Right lobe of liver (tissue), 6 donors: ENCODE data around the gene CASZ1. TPM values are rescaled to one million over a fixed set of nuclear protein-coding genes. Genes with fewer than 3 reads are reported as not detected.

Source experiments
- ATAC-seq, 4 donors: fragments of 200-7000 bp; cut with Tn5 transposase; one replicate each; pipeline ENCODE4 v1.9.1; 2020; ENCODE audit warnings: mild to moderate bottlenecking in 4 of 4, moderate library complexity in 4 of 4
- DNase-seq, 3 donors: peaks; one replicate each; pipeline ENCODE4 v3.0.0-alpha.2; 2020
- H3K27ac ChIP-seq, 3 donors: fragments of 200-600 bp; one replicate each; pipeline ENCODE4 v1.8.0; 2022
- H3K27me3 ChIP-seq, 2 donors: fragments of 200-600 bp; one replicate each; pipeline ENCODE4 v1.8.0; 2022
- H3K36me3 ChIP-seq, 4 donors: fragments of 200-600 bp; sonication (generic) in 1 of 4; one replicate each; pipeline versions ENCODE4 v1.5.1 to v1.8.0; 2017 to 2022; ENCODE audit warnings: control low read depth in 1 of 4
- H3K4me1 ChIP-seq, 4 donors: fragments of 200-600 bp; sonication (generic) in 1 of 4; one replicate each; pipeline versions ENCODE4 v1.5.1 to v1.8.0; 2017 to 2022; ENCODE audit warnings: control low read depth in 1 of 4
- H3K4me3 ChIP-seq, 3 donors: fragments of 200-600 bp; one replicate each; pipeline ENCODE4 v1.8.0; 2022
- H3K9me3 ChIP-seq, 4 donors: fragments of 200-600 bp; sonication (generic) in 1 of 4; one replicate each; pipeline versions ENCODE4 v1.5.1 to v1.8.0; 2017 to 2022; ENCODE audit warnings: control low read depth in 1 of 4
- POLR2A ChIP-seq: fragments of 450-650 bp; IDR thresholded peaks from one replicate; pipeline ENCODE4 v1.6.1; 2017; ENCODE audit warnings: antibody characterized with exemption, mild to moderate bottlenecking
- WGBS: methylation state at CpG from one replicate; pipeline ENCODE4 v1.1.6; 2018; ENCODE audit warnings: low coverage, low lambda C conversion rate; ENCODE audit not compliant: insufficient coverage; ENCODE audit errors: missing lambda C conversion rate; 5-methylcytosine and 5-hydroxymethylcytosine counted together
- intact Hi-C, 2 donors: fragments of 100-400 bp; cut with DNase I; formaldehyde crosslinking; loops; one replicate each; pipeline versions ENCODE4 v1.11.2 to v1.14.1; 2022
- total RNA-seq, 6 experiments: library from RNA; depleted of rRNA in 2 of 6; stranded (reverse); fragments of >200 nt in 2 of 6; fragmentation: NEBNext Ultra II Directional in 3 of 6; extraction: Animal tissue kit (Norgen Biotek cat#: 25700) in 3 of 6; gene quantifications; one replicate each; pipeline versions ENCODE4 v1.1.0 to v1.2.4, GENCODE V29; 2016 to 2023
- TF ChIP-seq, protein P1 (sequence below), 4 donors: fragments of 200-600 bp in 3 of 4; fragments of 450-650 bp in 1 of 4; IDR thresholded peaks; one replicate each; pipeline versions ENCODE4 v1.5.1 to v1.8.0; 2016 to 2022; ENCODE audit warnings: antibody characterized with exemption in 4 of 4, mild to moderate bottlenecking in 2 of 4
- donor health status: DM: no; HTN: yes; CAD: no.
- donor health status: DM: no; HTN: no; CAD: no.
- donor health status: DM: no; HTN: no; CAD: no.
- donor health status: DM: no; HTN: yes; CAD: no.
- donor health status: DM: no; HTN: yes; CAD: no.

Gene CASZ1
- total RNA-seq, 6 experiments from 2014 or later: 3.1 to 10.1 (median 5.3) TPM

GRCh38 chr1:10646347-10646861, 150.0 kb downstream of the CASZ1 start:
- intact Hi-C loops: no loop called here
- TF ChIP-seq, protein P1, sequence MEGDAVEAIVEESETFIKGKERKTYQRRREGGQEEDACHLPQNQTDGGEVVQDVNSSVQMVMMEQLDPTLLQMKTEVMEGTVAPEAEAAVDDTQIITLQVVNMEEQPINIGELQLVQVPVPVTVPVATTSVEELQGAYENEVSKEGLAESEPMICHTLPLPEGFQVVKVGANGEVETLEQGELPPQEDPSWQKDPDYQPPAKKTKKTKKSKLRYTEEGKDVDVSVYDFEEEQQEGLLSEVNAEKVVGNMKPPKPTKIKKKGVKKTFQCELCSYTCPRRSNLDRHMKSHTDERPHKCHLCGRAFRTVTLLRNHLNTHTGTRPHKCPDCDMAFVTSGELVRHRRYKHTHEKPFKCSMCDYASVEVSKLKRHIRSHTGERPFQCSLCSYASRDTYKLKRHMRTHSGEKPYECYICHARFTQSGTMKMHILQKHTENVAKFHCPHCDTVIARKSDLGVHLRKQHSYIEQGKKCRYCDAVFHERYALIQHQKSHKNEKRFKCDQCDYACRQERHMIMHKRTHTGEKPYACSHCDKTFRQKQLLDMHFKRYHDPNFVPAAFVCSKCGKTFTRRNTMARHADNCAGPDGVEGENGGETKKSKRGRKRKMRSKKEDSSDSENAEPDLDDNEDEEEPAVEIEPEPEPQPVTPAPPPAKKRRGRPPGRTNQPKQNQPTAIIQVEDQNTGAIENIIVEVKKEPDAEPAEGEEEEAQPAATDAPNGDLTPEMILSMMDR (IDR thresholded peaks at IDR 0.05): no peak
- TF ChIP-seq POLR2A: no peak
- Histone ChIP-seq H3K4me3 (no peak overlapping the region), H3K27ac (no peak overlapping the region), H3K27me3 (no peaks in the 10 kb centered on the region), H3K36me3 (no peaks in the 10 kb centered on the region), H3K4me1 (no peaks in the 10 kb centered on the region), H3K9me3 (no peaks in the 10 kb centered on the region)
- WGBS: 83% methylated on average over 4 of the region's 12 CpGs
- ATAC-seq: peak; percentile 33 to 51 (median 46)
- no peak for DNase-seq

DNA sequence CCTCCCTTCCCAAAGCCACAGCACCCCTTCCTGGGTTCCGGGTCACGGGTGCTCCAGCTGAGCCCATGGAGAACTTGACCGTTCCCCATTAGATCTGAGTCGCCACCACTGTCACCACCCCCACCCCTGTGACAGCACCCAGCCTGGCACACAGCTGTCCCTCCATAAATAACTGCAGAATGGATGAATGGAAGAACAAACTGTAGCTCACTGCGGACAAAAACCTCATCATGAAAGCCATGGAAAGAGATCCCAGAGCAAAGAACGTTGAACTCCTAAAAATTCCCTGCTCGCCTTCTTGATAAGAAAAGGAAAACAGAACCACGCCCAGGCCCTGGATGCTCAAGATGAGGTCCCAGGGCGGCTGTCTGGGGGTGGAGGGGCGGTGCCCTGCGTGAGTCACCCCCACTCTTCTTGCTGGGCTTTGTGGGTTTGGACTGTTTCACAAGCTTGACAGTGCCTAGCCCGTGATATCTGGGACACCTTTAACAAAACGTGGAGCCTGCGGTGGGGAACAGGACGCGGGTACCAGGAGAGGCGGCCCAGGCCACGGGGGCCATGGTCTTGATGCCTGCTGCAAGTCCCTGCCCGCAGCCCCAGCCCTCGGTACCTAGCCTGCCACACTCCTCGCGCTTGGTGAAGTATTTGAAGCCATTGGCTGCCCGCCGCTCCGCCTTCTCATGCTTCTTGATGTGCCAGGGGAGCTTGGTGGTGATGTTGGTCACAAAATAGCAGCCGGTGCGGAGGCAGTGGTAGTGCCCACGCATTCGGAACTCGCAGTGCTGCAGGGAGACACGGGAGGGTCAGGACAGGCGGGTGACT, 151.9 kb downstream of the CASZ1 start:
- intact Hi-C loops: no loop called here
- no peak for TF ChIP-seq POLR2A
- TF ChIP-seq, protein P1 (IDR thresholded peaks at IDR 0.05): no peak
- H3K27me3 ChIP-seq: no peaks in the 10 kb centered on the region

GRCh38 chr1:10643607-10644306, 152.7 kb downstream of the CASZ1 start:
- TF ChIP-seq, protein P1 (IDR thresholded peaks at IDR 0.05): no peak
- no peak for TF ChIP-seq POLR2A
- Histone ChIP-seq H3K4me3 (no peak overlapping the region), H3K4me1 (no peaks in the 10 kb centered on the region), H3K27me3 (no peaks in the 10 kb centered on the region), H3K36me3 (no peaks in the 10 kb centered on the region), H3K9me3 (no peaks in the 10 kb centered on the region), H3K27ac (no peak overlapping the region)
- intact Hi-C loops: no loop called here
- DNase-seq: no peak
- no peak for ATAC-seq
- 80% methylated on average over 1 of the region's 17 CpGs for WGBS

More for the DNA sequence above, 151.9 kb downstream of the CASZ1 start:
- 93% methylated on average over 10 of the region's 32 CpGs for WGBS
- Histone ChIP-seq H3K27ac (no peak overlapping the region), H3K4me3 (no peak overlapping the region), H3K36me3 (no peaks in the 10 kb centered on the region), H3K4me1 (no peaks in the 10 kb centered on the region), H3K9me3 (no peaks in the 10 kb centered on the region)
- DNase-seq (no peak), ATAC-seq (no peak)

DNA sequence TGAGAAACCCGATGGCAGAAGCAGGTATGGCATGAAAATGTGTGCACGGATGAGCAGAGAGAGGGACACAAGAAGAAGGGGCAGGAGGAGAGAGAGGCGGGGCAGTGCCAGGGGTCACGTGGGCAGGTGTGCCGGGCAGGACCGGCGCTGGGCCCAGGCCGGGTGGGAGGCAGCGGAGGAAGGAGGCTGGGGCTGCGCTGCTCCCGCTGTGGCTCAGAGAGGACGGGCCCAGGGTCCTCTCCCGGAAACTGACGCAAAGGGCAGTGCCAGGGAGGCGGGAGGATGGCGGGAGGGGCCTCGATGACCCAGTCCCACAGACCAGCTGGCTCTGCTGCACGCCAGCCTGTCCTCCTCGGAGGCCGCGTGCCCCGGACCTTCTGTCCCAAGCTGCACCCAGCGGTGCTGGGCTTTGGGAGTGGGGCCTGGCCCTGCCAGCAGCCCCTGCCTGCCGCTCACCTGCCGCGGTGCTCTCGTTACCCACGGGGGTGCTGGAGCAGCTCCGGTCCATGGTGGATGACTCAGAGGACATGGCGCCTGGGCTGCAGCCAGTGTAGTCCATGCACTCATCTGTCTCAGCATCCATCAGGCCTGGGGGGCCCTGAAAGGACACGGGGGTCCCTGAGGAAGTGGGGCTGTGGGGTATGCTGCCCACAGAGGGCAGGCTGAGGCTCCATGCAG, 153.9 kb downstream of the CASZ1 start:
- ATAC-seq (no peak), DNase-seq (no peak)
- TF ChIP-seq POLR2A: no peak
- TF ChIP-seq, protein P1 (IDR thresholded peaks at IDR 0.05): no peak
- Histone ChIP-seq H3K9me3 (no peaks in the 10 kb centered on the region), H3K27me3 (no peaks in the 10 kb centered on the region), H3K36me3 (no peaks in the 10 kb centered on the region), H3K27ac (no peak overlapping the region), H3K4me3 (no peak overlapping the region), H3K4me1 (no peaks in the 10 kb centered on the region)
- WGBS: 88% methylated on average over 7 of the region's 31 CpGs
- intact Hi-C loops: no loop called here
